HG02763 (cell line): ENCODE results near the gene PLCL2.

Source experiments
- ATAC-seq: cut with Tn5 transposase; IDR thresholded peaks from one replicate; pipeline ENCODE4 v1.9.1; 2021; ENCODE audit warnings: mild to moderate bottlenecking, moderate library complexity; ENCODE audit not compliant: unreplicated experiment

Gene PLCL2

GRCh38 chr3:16888785-16889607 lies 4.2 kb downstream of the PLCL2 start:
- ATAC-seq, result peak; percentile 46

DNA sequence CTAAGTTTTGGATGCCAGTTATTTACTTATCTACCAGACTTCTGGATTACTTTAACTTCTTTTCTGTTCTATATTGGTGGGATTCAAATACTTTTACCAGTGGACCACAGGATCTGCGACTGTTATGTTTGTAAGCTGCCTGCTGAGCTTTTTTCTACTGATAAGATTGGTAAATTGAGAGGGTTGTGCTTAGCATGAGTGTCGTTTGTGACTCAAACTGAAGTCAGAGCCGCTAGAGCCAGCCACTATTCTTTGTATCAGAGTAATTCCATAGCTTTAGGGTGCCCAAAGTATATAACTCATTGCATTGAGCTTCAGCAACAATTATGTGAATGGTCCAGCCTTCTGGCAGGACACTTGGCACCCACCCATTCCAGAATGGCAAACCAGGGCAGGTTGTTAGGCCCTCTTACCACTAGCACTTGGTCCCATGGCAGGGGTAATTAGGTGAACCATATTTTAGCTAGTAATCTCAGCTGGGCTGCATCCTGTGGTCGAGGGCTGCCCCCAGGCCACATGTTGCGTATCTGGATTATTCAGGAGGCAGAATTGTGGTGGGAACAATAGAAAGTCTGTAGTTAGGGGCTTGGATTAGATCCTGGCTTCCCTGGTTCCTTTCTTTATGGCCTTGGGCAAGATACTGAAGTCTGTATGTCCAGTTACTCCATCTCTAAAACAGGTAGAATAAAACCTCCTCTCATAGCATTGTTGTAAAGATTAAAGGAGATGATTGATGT lies 6.0 kb downstream of the PLCL2 start:
- no peak for ATAC-seq

GRCh38 chr3:16893618-16894200 lies 9.0 kb downstream of the PLCL2 start:
- ATAC-seq, result no peak

- no peak for ATAC-seq
Observed at GRCh38 chr3:16896094-16896627, 11.4 kb downstream of the PLCL2 start.

DNA sequence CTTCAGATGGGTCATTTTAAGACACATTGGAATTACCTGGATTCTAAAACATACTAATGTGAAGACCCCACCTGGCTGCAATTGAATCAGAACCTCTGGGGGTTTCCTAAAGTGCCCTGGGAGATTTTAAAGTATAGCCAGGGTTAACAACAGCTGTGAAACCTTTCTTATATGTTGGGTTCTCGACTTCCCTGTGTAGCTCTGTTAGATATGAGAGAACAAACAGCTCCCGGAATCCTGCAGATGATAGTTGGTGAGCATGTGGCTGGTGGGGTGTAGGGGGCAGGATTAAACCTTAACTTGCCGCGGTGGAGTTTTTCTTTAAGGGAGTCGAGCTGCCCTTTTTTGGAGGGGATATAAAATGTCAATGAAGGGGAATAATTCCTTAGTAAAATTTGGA lies 12.1 kb downstream of the PLCL2 start:
- ATAC-seq, result no peak

GRCh38 chr3:16897254-16897926 lies 12.6 kb downstream of the PLCL2 start:
- ATAC-seq, result peak; percentile 62

- ATAC-seq, result no peak
Observed at GRCh38 chr3:16898595-16899395, 14.0 kb downstream of the PLCL2 start.

GRCh38 chr3:16899919-16900318 lies 15.2 kb downstream of the PLCL2 start:
- ATAC-seq, result no peak

GRCh38 chr3:16900779-16901440 lies 16.2 kb downstream of the PLCL2 start:
- no peak for ATAC-seq

DNA sequence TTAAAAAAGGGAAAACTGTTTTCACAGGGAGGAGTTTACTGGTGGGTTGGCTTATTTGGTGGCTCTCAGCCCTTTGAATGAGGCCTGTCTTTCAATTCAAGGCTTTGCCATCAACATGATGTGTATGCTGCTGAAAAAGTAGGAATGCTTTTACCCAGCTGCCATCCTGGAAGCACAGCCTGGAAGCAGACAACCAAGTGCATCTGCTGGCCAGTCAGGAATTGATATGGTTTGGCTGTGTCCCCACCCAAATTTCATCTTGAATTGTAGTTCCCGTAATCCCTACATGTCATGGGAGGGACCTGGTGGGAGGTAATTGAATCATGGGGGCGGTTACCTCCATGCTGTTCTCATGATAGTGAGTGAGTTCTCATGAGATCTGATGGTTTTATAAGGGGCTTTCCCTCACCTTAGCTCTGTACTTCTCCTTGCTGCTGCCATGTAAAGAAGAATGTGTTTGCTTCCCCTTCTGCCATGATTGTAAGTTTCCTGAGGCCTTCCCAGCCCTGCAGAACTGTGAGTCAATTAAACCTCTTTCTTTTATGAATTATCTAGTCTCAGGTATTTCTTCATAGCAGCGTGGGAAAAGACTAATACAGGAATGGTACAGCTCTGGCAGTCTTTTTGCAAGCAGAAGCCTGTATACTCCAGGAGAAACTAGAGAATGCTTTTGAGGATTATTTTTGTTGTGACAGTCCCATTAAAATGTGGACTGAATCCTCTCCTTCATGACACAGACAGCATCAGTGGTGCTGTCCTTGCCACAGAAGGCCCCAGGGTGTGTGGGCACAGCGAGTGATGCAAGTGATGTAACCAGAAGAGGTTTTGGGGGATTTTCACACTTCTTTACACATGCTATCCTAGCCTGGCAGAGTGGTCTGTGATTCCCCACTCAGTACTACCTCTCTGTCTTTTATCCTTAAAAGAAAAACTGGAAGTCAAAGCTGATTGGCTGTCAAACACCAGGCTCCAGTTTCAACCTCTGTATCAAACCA lies 20.0 kb downstream of the PLCL2 start:
- ATAC-seq, result no peak

- no peak for ATAC-seq
Observed at GRCh38 chr3:16905704-16906103, 20.9 kb downstream of the PLCL2 start.

DNA sequence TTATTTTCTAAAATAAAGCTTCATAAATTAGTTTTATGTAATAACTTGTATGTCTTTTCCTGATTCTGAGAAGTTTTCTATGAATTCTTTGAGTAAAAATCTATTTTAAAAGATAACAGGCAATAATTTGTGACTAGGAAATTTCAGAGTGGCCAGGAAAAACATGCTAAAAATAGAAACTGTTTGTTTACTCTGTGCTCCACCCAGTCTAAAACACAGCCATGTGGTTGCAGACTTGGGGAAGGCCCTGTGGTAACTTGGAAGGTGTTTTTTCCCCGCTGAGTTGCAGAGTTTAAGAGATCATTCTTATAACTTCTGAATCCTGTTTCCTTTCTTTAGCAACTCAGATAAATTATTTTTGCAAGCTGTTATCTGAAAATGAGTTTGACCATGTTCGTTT lies 21.9 kb downstream of the PLCL2 start:
- ATAC-seq, result no peak

DNA sequence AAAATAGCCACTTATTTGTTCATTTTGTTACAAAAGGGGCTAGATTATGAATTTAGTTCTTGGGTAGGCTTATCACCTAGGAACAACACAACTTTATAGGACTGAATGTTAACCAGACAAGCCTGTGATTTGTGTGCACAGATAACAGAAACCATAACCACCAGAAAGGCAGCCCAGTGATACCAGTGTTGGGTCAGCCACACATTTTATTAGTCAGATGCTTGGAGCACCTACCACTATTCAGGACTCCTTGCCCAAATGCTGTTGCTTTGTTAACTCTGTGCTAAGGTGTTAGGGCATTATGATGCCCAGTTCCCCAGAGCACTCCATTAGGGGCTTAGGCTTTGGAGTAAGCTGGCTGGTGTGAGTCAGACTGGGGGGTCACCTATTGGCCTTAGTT lies 22.5 kb downstream of the PLCL2 start:
- peak; percentile 50 for ATAC-seq

GRCh38 chr3:16908016-16908807 lies 23.5 kb downstream of the PLCL2 start:
- no peak for ATAC-seq

- ATAC-seq, result no peak
Observed at GRCh38 chr3:16908896-16909295, 24.1 kb downstream of the PLCL2 start.

GRCh38 chr3:16909802-16910201 lies 25.0 kb downstream of the PLCL2 start:
- ATAC-seq, result no peak

DNA sequence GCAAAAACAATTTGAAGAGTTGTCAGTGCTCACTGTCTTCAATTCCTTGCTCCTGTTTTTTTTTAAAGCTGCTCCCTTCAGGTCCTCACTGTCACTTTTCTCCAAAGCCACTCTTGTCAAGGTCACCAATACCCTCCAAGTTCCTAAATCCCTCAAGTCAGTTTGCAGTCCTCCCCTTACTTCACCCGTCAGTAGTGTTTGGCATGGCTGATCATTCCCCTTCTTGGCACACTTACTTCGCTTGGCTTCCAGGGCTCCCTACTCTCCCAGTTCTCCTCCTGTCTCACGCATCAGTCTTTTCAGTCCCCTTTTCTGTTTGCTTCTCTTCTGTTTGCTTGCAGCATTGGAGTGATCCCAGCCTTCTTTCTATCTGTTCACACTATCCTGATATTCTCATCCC lies 25.5 kb downstream of the PLCL2 start:
- no peak for ATAC-seq

DNA sequence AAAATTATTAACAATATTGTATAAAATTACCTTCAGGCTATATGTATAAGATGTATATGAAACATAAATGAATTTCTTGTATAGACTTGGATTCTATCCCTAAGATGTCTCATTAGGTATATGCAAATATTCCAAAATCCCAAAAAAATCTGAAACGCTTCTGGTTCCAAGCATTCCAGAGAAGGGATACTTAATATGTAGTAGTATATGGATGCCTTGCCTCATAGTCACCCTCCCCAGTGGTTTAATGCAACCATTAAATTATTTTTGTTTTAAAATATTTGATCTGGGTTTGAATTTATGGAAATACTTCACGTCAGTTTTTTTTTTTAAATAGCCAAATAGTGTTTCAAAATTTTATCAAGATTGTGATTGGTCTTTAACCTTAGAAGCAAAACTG lies 27.2 kb downstream of the PLCL2 start:
- ATAC-seq, result no peak
